Activated CD8-positive, alpha-beta memory T cell treated with anti-CD3 and anti-CD28 coated beads for 36 hours (primary cell): ENCODE data around the gene CROCC2. TPM values are rescaled to one million over a fixed set of nuclear protein-coding genes. Genes with fewer than 3 reads are reported as not detected.

Experiments used
- CTCF ChIA-PET: fragments of 350-600 bp; sonication (Branson Sonifier 250); formaldehyde crosslinking; loops from one replicate; lab custom pipeline; 2021; ENCODE audit warnings: antibody characterized with exemption; lab: Charles Lee
- POLR2A ChIA-PET: fragments of 350-600 bp; sonication (Branson Sonifier 250); formaldehyde crosslinking; loops from one replicate; lab custom pipeline; 2021; ENCODE audit warnings: antibody characterized with exemption; lab: Charles Lee
- total RNA-seq, 2 experiments: library from RNA; stranded (reverse); gene quantifications; one replicate each; pipeline ENCODE4 v1.2.3, GENCODE V29; 2021

Gene CROCC2
- total RNA-seq, 2 experiments from 2014 or later = not detected

DNA sequence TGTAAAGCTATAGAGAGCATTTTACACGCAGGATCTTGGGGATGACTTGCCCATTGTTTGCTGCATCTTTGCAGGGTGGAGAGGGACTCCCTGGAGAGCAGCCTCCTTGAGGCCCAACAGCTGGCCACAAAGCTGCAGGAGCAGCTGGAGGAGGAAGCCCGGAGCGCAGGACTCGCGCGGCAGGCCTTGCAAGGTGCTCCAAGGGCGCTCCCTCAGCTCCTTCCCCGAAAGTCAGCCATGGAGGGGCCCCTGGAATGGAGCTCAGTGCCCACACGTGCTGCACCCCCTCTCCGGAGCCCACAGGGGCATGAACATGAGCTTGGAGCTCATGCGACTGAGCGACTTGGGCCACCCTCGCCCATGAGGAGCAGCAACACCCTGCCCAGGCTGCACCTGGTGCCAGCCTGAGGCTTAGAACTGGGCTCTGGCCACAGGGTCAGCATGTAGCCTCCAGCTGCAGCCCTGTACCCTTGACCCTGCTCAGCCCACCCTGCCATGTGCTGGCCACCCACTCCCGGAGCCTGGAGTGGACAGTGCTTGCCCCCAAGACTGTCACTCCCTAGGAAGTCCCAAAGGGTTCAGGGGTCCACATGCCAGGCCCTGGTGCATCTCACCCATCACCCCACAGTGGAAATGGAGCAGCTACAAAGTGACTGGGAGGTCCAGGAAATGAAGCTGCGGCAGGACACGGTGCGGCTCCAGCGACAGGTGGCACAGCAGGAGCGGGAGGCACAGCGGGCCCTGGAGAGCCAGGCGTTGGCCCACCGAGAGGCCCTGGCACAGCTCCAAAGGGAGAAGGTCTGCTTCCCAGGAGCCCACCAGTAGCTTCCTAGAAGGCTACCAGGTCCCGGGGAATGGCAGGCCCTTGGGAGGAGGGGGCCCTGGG lies 43.0 kb downstream of the CROCC2 start:
- ChIA-PET POLR2A (no interaction called here), CTCF (no interaction called here)

DNA sequence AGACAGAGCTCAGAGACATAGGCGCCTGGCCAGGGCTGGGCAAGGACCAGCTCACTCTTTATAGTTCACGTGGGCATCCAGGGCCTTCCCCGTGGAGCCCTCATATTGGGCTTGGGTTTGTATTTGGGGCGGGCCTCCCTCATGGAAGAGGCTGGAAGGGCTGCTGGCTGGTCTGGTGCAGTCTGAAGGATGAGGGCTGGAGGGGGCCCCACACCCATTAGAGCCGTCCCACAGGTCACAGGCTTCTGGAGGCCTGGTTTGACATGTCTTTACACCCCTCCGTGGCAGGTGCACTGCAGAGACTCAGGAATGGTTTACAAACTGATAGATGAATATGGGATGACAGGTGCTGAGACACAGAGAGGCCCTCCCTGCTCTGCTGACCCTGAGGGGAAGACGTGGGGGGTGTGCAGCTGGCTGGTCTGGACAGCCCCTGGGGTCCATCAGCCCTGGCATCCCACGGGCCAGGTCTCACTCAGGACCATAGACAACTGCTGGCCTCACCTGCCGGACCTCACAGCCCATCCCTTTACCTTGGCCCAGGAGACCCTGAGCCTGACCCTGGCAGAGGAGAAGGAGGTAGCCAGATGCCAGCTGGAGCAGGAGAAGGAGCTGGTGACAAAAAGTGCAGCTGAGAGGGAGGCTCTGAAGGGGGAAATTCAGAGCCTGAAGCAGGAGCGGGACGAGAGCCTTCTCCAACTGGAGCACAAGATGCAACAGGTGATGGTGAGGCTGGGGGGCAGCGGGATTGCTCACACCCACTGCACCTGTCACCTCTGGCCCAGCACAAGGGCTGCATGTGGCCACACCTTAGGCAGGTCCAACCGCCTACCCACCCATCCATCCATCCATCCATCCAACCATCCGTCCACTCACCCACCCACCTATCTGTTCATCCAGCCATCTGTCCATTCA lies 43.9 kb downstream of the CROCC2 start:
- POLR2A ChIA-PET = no interaction called here
- CTCF ChIA-PET = no interaction called here

DNA sequence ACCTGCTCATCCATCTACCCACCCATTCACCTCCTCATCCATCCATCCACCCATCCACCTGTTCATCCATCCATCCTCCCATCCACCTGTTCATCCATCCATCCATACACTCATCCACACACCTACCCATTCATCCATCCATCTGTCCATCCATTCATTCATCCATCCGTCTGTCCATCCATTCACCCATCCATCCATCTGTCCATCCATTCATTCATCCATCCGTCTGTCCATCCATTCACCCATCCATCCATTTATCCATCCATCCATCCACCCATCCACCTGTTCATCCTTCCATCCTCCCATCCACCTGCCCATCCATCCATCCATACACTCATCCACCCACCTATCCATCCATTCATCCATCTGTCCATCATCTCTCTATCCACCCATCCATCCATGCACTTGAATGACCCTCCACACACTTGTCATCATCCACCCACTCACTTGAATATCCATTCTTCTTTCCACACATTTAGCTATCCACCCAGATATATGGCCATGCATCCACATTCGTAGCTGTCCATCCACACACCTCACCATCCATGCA lies 45.0 kb downstream of the CROCC2 start:
- ChIA-PET POLR2A (no interaction called here), CTCF (no interaction called here)

DNA sequence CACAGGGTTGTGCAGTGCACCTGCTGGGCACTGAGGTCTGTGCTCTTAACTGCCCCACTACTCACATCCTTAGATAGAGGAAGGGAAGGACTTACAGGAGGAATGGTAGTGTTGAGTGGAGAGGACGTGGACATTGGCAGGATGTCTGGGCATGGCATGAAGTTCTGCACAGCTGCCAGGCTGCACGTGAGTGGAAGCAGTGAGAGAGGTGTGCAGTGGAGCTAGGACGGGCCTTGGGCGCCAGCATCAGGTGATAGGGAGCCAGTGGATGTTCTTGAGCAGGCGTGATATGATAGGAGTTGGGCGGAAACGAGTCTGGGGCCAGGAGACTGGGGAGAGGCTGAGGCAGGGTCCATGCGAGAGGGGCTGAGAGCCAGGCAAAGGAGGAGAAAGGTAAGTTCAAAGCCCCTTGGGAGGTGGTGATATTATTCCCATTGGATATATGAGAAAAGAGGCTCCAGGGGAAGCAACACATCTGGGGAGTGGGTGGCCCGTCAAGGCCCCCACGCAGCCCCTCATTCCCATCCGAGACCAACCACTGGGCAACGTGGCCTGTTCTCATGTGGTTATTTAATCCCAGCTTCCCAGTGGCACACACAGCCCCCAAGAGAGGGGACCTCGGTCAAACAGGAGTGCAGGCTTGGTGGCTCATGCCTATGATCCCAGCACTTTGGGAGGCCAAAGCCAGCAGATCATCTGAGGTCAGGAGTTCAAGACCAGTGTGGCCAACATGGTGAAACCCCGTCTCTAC lies 46.5 kb downstream of the CROCC2 start:
- ChIA-PET CTCF (no interaction called here), POLR2A (no interaction called here)

DNA sequence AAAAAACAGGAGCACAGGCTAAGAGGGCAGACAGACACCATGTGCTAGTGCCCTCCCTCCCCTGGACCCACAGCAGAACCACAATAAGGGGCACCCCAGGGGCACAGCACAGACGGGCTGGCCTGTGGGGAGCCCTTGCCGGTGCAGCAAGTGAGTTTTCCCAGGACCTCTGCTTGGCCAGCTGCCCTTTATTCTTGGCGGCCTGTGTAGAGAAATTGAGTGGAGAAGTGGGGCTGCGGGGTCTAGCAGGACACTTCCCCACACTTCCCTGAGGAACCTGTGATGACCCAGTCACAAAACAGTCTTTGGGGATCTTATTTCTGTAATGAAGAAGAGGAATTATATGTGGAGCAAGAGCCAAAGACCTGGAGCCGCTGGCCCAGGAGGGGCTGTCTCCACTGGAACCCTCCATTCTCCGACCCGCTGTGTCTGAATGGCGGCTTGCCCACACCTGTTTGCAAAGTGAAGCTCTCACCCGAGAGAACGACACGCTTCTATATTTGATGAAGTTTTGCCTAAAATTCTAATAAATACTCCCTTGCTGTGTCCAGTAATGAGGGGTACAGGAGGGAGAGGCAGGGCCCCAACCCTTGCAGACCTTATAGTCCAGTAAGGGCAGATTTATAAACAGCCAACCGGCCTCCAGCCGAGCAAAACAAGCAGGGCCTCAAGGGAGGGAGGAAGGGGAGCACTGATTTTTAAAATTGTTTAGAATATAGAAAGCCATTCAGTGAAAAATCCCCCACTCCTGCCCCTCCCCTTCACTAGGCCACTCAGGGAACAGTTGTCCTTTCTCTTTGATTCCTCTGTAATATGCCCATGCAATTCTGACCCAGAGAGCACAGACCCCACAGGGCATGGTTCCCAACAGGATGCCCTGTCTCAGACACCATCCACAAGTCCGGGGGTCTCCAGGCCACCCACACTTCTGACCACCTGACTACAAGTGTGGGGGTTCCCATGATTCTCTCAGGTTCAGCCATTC lies 47.6 kb downstream of the CROCC2 start:
- POLR2A ChIA-PET = no interaction called here
- CTCF ChIA-PET = no interaction called here

DNA sequence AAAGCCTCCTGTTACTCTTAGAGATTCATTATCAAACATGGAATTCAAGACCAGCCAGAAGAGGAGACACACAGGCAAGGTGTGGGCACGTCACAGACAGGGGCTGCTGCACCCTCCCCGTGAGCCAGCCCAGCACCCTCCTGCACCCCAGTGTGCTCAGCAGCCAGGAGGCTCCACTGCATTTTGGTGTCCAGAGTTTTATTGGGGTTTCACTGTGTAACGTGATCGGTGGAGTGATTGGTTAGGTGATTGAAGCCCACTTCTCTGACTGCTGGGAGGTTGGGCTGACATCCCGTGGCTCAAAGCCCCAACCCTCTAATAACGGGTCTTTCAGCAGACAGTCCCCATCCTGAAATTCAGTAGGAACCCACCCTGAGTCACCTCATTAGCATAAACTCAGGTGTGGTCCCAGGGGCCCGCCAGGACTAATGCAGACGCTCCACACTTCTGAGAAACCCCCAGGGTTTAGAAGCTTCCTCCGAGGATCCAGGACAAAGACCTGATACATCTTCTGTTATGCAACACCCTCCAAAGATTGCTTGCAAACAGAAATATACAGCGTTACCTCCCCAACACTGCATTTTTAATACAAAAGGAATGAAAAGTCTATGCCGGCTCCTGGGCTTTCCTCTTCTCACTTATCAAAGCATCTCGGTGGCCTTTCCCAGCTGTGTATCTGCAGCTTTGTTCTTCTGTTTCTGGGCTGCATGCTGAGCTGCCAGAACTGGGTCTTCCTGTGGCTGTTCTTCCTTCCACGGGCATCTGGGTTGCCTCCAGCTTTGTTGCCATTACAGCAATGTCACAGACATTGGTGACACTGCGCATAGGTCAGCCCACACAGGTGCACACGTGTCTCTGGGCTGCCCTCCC lies 48.5 kb downstream of the CROCC2 start:
- ChIA-PET POLR2A (no interaction called here), CTCF (no interaction called here)

DNA sequence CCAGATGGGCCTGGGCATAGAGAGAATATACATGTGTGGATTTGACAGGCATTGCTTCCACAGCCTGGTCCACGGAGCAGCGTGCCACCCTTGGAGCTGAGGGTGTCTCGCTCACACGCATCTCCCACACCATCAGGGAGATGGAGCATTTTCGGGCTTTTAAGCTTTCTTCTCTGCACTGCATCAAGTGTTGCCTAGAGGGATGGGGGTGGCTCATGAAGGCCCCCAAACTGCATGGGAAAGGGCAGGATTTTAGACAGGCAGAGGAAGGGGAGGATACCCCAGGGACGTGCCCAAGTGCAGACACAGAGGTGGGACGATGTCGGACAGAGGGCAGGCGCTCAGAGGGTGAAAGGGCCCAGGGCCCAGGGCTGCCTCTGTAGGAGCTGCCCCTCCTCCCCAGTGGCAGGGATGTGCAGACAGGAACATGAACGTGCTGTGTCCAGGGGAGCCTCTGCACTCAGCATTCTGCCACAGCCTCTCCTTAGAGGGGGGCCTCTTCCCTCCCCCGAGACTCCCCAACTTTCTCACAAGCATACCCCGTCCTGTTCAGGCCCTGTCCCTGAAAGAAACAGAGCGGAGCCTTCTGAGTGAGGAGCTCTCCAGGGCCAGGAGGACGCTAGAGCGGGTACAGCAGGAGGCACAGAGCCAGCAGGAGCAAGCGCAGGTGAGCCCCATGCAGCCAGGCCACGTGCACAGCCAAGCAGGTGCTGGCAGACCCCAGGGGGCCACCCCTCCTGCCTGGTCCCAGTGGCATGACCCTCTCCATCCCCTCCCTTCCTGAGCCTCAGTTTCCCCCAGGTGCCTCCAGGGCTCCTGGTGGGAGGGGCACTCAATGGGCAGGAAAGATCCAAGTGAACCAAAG lies 49.4 kb downstream of the CROCC2 start:
- CTCF ChIA-PET = no interaction called here
- POLR2A ChIA-PET = no interaction called here

DNA sequence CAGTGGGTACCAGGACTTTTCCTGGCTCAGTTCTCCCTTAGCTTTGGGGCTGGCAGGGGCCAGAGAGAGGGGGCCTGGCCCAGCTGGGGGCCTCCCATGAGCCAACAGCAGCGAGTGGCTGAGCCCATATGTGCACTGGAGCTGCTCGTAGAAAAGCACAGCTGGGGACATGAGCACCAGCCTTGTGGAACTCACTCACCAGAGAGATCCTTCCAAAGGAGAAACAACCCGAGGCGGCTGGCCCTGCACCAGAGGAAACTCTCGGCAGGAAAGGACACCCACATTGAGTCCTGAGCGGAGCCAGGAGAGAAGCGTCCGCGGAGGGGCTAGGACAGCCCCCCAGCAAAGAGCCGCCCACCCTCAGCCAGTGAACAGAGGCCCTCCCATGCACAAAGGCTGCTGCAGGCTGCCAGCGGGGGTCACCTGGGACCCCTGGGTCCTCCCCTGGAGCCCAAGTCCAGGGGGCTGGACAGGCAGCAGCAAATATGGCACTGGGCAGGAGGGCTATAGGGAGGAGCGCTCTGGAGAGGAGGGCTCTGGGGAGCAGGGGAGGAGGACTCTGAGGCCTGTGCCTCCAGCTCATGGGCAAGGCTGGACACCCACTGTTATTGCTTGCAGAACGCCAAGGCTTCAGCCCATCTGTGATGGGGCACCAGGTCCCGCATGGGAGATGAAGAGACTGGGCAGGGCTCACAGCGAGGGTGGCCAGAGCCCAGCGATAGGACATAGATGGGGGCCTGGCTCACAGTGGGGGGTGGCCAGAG lies 50.2 kb downstream of the CROCC2 start:
- CTCF ChIA-PET = no interaction called here

DNA sequence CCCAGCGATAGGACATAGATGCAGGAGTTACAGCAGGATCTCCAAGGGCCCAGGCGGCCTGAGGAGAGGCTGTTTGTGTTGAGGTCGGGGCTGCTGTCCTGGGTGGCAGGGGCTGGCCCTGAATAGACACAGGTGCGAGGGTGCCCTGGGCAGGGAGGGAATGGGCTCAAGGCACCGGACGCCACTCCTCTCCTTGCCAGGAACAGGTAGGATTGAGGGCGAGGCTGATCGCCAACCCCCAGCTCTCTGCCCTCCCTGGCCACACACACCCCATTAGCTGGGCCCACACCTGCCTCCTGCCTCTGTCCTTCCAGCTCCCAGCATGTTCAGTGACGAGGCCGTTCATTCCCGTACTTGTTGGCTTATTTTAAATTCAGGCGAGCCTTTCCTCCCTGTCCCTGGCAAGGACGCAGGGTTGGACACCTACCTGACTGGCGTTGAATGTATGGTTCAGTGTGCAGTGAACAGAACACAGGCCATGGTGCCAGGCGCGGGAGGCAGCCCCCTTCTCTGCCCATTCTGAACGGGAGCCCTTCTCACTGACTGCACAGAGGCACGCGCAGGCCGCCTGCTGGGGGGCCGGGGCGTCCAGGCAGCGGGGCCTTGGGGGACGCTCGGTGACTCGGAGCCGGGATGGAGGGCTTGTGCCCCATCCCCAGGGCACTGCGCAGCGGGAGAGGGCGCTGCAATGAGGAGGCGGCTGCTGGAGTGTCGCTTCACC lies 51.0 kb downstream of the CROCC2 start:
- POLR2A ChIA-PET = no interaction called here
- CTCF ChIA-PET = no interaction called here

More for the DNA sequence above, 50.2 kb downstream of the CROCC2 start:
- POLR2A ChIA-PET = no interaction called here

DNA sequence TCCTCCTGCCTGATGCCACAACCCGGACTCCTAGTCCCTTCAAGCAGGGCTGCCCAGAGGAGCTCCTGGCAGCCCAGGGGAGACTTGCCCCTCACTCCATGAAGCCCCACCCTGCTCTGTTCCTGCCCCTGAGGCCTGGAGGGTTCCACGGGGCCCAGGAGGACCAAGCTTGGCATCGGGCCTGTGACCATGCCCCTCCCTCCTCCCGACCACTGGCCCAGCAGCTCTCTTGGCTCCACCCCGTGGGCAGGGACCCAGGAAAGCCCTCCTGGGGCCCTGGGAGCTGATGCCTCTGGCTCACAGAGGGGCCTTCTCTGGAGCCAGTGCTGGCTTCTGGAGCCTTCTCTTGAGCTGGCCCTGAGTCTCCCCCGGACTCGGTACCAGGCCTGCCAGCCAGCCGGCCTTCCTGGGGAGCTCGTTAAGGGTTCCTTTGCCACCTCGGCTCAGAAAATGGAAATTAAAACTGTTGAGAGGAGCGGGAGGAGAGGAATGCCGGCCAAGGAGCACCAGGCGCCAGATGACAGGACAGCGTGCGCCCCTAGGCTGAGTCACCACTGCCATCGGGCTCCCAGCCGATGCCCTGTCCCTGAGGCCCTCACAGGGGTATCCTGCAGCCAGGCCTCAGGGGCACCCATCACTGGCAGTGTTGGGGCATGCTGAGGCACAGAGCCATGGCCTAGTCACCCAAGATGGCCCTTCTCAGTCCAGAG lies 51.7 kb downstream of the CROCC2 start:
- POLR2A ChIA-PET = no interaction called here
- CTCF ChIA-PET = no interaction called here

DNA sequence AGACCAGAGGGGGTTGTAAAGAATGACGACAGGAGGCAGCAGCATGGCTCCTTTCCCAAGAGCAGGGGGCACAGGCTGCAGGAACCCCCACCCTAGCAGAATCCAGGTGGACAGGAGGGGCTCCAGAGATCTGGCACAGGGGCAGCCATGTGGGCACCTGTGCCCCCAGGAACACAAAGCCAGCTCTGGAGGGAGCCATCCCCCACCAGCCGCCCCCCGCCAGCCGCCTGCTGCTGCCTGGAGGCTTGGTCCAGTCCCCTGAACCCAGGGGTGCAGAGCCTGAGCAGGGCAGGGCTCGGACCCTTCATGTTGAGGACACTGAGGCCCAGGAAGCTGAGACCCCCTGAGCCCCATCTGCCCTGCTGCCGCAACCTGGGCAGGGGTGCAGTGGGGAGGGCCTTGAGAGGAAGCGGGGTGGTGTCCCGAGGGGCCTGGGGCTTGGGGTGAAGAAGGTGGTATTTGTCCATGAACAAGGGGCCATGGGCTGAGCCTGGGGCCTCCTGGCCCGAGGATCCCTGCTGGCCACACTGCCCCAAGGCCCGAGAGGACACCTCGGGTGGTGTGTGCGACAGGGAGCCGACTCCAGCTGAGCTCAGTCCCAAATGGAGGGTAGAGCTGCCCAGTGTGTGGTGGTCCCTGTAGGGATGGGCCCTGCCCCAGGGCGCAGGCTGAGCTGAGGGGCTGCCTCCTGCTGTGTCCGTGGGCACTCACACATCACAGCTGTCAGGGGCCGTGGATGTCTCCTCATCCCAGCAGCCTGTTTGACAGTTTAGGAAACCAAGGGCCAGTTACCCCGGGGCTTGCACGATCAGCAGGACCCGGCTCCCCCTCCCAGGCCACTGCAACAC lies 52.5 kb downstream of the CROCC2 start:
- CTCF ChIA-PET = no interaction called here
- POLR2A ChIA-PET = no interaction called here

DNA sequence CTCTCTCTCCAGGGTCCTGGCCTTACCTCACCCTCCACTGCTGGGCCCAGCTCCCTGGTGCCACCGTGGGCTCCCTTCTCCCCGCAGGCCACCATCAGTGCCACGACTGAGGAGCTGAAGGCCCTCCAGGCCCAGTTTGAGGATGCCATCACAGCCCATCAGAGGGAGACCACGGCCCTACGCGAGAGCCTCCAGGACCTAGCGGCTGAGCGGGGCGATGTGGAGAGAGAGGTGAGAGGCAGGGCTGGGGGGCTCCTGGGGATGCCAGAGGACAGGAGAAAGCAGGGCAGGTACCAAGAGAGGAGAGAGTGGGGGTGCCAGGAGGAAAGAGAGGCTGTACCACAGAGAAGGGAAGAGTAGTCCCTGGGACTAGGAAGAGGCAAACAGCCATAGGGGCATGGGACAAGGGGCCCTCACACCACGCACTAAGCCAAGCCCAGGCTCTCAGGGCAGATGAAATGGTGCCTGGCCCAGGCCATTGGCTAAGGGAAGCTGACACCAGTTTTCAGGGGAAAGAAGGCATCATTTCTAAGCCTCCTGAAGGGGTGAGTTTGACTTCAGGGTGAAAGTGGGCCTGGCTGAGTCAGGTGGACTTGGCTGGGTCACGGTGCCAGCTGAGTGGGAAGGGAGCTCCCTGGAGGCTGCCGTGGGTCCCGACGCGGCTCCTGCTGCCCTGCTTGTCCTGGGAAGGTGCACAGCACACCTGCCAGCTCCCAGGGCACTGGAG lies 53.2 kb downstream of the CROCC2 start:
- ChIA-PET POLR2A (no interaction called here), CTCF (no interaction called here)

DNA sequence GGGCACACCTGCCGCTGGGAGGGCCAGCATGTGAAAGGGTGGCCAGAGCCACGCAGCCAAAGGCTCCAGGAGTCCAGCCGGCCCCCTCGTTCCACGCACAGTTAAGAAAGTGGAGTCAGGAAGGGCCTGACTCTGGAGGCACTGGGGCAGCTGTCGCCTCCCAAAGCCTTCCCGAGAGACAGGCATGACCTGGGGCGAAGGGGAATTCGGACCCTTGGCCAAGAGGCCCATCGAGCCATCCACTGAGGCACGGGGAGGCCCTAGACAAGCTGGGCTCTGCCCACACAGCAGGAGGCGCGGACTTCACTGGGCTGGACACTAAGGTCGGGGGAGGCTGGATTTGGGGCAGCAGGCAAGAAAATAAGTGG lies 53.8 kb downstream of the CROCC2 start:
- CTCF ChIA-PET = no interaction called here
- POLR2A ChIA-PET = no interaction called here
